ENCODE data around the gene PABPN1L. TPM values are rescaled to one million over a fixed set of nuclear protein-coding genes. Genes with fewer than 3 reads are reported as not detected.
A peak's percentile ranks its signal among the peaks of the same experiment; 100 is the strongest.
"Not testable (repeated sequence)": the region's sequence is repeated elsewhere in the genome, so short reads cannot be mapped to it uniquely, and the experiment has no call there.

Gene PABPN1L
- total and polyA plus RNA-seq, 10 donors, result 0.26 to 1.3 (median 0.70) TPM; not detected in 4

DNA sequence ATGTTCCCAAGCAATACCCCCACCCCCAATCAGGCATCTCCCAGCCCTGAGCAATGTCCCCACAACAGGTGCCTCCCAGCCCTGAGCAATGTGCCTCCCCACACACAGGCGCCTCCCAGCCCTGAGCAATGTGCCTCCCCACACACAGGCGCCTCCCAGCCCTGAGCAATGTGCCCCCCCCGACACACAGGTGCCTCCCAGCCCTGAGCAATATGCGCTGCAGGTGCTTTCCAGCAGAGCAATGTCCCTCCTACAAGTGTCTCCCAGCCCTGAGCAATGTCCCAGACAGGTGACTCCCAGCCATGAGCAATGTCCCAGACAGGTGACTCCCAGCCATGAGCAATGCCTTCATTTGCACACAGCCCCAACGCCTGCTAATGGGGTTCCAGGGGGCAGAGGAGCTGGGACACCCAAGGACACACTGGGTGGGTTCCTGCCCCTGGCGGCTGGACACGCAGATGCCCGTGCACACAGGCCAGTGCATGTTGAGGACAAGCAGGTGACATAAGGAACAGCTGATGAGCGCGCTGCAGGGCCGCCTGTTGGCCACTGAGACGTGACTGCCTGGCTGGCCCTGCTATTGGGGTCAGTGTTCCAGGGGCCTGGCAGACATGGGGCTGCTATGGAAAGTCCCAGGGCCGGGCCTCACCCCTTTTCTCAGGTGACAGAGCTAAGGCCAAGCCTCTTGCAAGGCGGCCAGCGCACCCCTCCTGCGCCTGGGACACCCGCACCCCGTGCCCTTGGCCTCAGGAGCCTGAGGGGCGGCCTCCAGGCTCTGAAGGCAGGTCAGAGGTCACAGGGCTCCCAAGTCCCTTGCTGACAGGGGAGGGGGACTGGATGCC is 26.9 kb upstream of the PABPN1L start:
- no peak for DNase-seq
- Histone ChIP-seq H3K27me3 (replicated peaks in 1 of 7) (no peaks in the 10 kb centered on the region), H3K36me3 (peaks cover 0 to 89% (median 45%) of the 10 kb centered on the region in 6 donors), H3K4me3 (no peak overlapping the region), H3K27ac (no peak overlapping the region), H3K4me1 (peaks cover 4 to 23% (median 12%) of the 10 kb centered on the region in 6 donors), H3K9me3 (no peaks in the 10 kb centered on the region)
- 90 to 96% (median 94%) methylated on average over 10 to 19 of the region's 19 CpGs for WGBS, 5 donors
- intact Hi-C loops (cut with DNase I; ENCODE audit: low total_unique reads), result no loop called here
- TF ChIP-seq POLR2AphosphoS5 (IDR thresholded peaks at IDR 0.05) (no peak), POLR2A (IDR thresholded peaks at IDR 0.05) (no peak), CTCF (IDR thresholded peaks at IDR 0.05 in 8 of 11, conservative IDR thresholded peaks at IDR 0.05 in 3 of 11) (no peak)

DNA sequence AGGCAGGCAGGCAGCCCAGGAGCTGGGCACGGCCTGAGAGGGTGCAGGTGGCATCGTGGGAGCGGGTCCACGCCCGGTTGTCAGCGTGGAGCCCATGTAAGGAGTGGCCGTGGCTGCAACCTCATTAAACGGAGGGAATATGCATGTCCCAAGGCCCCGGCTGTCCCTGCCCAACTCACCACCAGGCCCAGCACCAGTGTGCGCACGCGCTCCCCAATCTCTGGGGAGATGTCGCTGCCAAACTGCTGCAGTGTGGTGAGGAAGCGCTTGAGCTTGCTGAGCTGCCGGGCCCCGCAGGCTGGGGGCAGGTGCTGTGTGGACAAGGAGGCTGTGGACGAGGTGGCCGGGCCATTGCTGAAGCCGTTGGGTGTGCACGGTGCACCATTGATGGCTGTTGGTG is 25.6 kb upstream of the PABPN1L start:
- intact Hi-C loops (cut with DNase I; ENCODE audit: low total_unique reads), result no loop called here
- Histone ChIP-seq H3K27me3 (replicated peaks in 1 of 7) (no peaks in the 10 kb centered on the region), H3K4me1 (peaks cover 4 to 34% (median 20%) of the 10 kb centered on the region in 6 donors), H3K36me3 (peaks cover 0 to 88% (median 36%) of the 10 kb centered on the region in 6 donors), H3K4me3 (no peak overlapping the region), H3K9me3 (no peaks in the 10 kb centered on the region), H3K27ac (no peak overlapping the region)
- no peak for DNase-seq
- WGBS, 5 donors, result 93 to 96% (median 96%) methylated on average over 7 to 20 of the region's 20 CpGs
- TF ChIP-seq POLR2AphosphoS5 (IDR thresholded peaks at IDR 0.05), result peak in 1 of 3 donors; percentile 15
- no peak for TF ChIP-seq POLR2A (IDR thresholded peaks at IDR 0.05)
- TF ChIP-seq CTCF (IDR thresholded peaks at IDR 0.05 in 8 of 11, conservative IDR thresholded peaks at IDR 0.05 in 3 of 11), result no peak

DNA sequence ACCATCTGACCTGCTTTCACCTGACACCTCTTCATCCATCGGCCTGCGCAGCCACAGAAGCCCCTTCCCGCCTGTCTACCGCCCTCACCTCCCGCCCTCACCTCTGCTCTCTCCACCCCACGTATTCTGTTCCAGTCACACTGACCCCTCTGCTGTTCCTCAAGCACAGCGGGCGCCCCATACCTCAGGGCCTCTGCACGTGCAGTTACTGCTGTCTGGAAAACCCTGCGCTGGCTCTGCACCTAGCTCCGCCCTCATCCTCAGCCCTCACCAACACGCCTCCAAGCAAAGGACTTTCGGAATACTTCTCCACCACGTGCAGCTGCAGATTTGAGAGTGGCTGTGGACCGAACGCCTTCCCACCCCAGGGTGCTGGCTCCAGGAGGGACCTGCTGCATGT is 24.6 kb upstream of the PABPN1L start:
- no peaks in the 10 kb centered on the region for H3K27me3 ChIP-seq (replicated peaks in 1 of 7)
- peaks cover 0 to 88% (median 35%) of the 10 kb centered on the region in 6 donors for H3K36me3 ChIP-seq
- no peak overlapping the region for H3K27ac ChIP-seq
- intact Hi-C loops (cut with DNase I; ENCODE audit: low total_unique reads), result no loop called here
- H3K4me3 ChIP-seq, result no peak overlapping the region
- TF ChIP-seq CTCF (IDR thresholded peaks at IDR 0.05 in 8 of 11, conservative IDR thresholded peaks at IDR 0.05 in 3 of 11) (no peak), POLR2A (IDR thresholded peaks at IDR 0.05) (no peak), POLR2AphosphoS5 (IDR thresholded peaks at IDR 0.05) (no peak)
- no peak for DNase-seq
- no peaks in the 10 kb centered on the region for H3K9me3 ChIP-seq
- peaks cover 4 to 42% (median 22%) of the 10 kb centered on the region in 6 donors for H3K4me1 ChIP-seq
- 88 to 96% (median 92%) methylated on average over 16 of the region's 16 CpGs for WGBS, 5 donors

DNA sequence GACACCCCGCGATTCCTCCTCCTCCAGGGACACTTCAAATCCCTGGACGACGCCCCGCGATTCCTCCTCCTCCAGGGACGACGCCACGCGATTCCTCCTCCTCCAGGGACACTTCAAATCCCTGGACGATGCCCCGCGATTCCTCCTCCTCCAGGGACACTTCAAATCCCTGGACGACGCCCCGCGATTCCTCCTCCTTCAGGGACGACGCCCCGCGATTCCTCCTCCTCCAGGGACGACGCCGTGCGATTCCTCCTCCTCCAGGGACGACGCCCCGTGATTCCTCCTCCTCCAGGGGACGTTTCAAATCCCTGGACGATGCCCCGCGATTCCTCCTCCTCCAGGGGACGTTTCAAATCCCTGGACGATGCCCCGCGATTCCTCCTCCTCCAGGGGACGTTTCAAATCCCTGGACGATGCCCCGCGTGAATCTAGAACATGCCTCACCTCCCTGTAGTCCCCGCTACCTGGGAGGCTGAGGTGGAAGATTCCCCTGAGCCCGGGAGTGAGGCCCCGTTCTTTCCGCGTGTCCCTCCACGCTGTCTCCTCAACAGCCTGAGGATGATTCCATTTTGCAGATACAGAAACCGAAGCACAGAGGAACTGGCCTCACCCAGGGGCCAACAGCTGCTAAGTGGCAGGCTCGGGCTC is 23.4 kb upstream of the PABPN1L start:
- WGBS, 5 donors, result 92 to 96% (median 94%) methylated on average over 47 to 48 of the region's 48 CpGs
- H3K4me1 ChIP-seq, result peaks cover 1 to 35% (median 17%) of the 10 kb centered on the region in 6 donors
- H3K36me3 ChIP-seq, result peaks cover 0 to 88% (median 42%) of the 10 kb centered on the region in 6 donors
- H3K9me3 ChIP-seq; H3K4me3 ChIP-seq; H3K27ac ChIP-seq; intact Hi-C loops (cut with DNase I; ENCODE audit: low total_unique reads); DNase-seq; H3K27me3 ChIP-seq (replicated peaks in 1 of 7): not testable (repeated sequence)
